Neural cell (in vitro differentiated cells): ENCODE measurements around the gene ANKRD26. TPM values are rescaled to one million over a fixed set of nuclear protein-coding genes. Genes with fewer than 3 reads are reported as not detected.

Experiments
- H2AFZ ChIP-seq: fragments of 200-600, 300-800 bp; sonication (generic), shearing (Covaris generic); 2 replicates; pipeline ENCODE4 v1.6.0; 2014; ENCODE audit warnings: low read depth, mild to moderate bottlenecking, antibody characterized with exemption, low read length, moderate library complexity
- H3F3A ChIP-seq: fragments of 200-600 bp; shearing (Covaris generic); 2 replicates; pipeline ENCODE4 v1.6.1; 2016; ENCODE audit warnings: mild to moderate bottlenecking, moderate library complexity, mixed read lengths, antibody characterized with exemption, low read length; ENCODE audit not compliant: insufficient read depth, poor library complexity, severe bottlenecking
- H3K27ac ChIP-seq: fragments of 200-600, 300-800 bp; sonication (generic), shearing (Covaris generic); 2 replicates; pipeline ENCODE4 v1.5.1; 2014; ENCODE audit warnings: mild to moderate bottlenecking, low read length, moderate library complexity
- H3K27me3 ChIP-seq: fragments of 300-800, 200-600 bp; sonication (generic), shearing (Covaris generic); 2 replicates; pipeline ENCODE4 v1.6.0; 2014; ENCODE audit warnings: mild to moderate bottlenecking, low read depth, low read length, moderate library complexity; ENCODE audit not compliant: insufficient read depth
- H3K36me3 ChIP-seq: fragments of 300-800, 200-600 bp; sonication (generic), shearing (Covaris generic); 2 replicates; pipeline ENCODE4 v1.5.1; 2014; ENCODE audit warnings: mild to moderate bottlenecking, antibody characterized with exemption, low read length, moderate library complexity; ENCODE audit not compliant: insufficient read depth
- H3K4me2 ChIP-seq: fragments of 300-800, 200-600 bp; sonication (generic), shearing (Covaris generic); 2 replicates; pipeline ENCODE4 v1.6.0; 2014; ENCODE audit warnings: mild to moderate bottlenecking, low read length
- H3K4me3 ChIP-seq: fragments of 300-800, 200-600 bp; sonication (generic), shearing (Covaris generic); 2 replicates; pipeline ENCODE4 v1.5.1; 2014; ENCODE audit warnings: mild to moderate bottlenecking, low read length, moderate library complexity
- H3K79me2 ChIP-seq: fragments of 200-600 bp; shearing (Covaris generic); replicated peaks from 2 replicates; pipeline ENCODE4 v1.6.0; 2014; ENCODE audit warnings: mild to moderate bottlenecking, low read length, moderate library complexity; ENCODE audit not compliant: insufficient read depth
- H3K9ac ChIP-seq: fragments of 300-800, 200-600 bp; sonication (generic), shearing (Covaris generic); 2 replicates; pipeline ENCODE4 v1.6.1; 2016; ENCODE audit warnings: mild to moderate bottlenecking, low read length, mixed read lengths
- H3K9me2 ChIP-seq: fragments of 200-600 bp; shearing (Covaris generic); 2 replicates; pipeline ENCODE4 v1.6.1; 2016; ENCODE audit warnings: mild to moderate bottlenecking, low read length, mixed read lengths; ENCODE audit not compliant: insufficient read depth
- H3K9me3 ChIP-seq: fragments of 200-600, 300-800 bp; sonication (generic), shearing (Covaris generic); 2 replicates; pipeline ENCODE4 v1.6.1; 2016; ENCODE audit warnings: mild to moderate bottlenecking, mixed run types, low read length, moderate library complexity, mixed read lengths
- H4K20me1 ChIP-seq: fragments of 200-600 bp; shearing (Covaris generic); 2 replicates; pipeline ENCODE4 v1.6.1; 2016; ENCODE audit warnings: mild to moderate bottlenecking, mixed run types; ENCODE audit not compliant: insufficient read depth
- EP300 ChIP-seq: fragments of 450-650 bp; conservative IDR thresholded peaks from 2 replicates; pipeline ENCODE4 v1.6.1; 2014; ENCODE audit warnings: antibody characterized with exemption, mild to moderate bottlenecking, moderate library complexity; ENCODE audit not compliant: poor library complexity, severe bottlenecking
- EZH2 ChIP-seq: fragments of 200-600, 300-800 bp; shearing (Covaris generic), sonication (generic); IDR thresholded peaks from 2 replicates; pipeline ENCODE4 v1.6.1; 2014; ENCODE audit warnings: antibody characterized with exemption, low read length, borderline replicate concordance, mild to moderate bottlenecking; ENCODE audit not compliant: insufficient read depth, poor library complexity, severe bottlenecking
- MXI1 ChIP-seq: fragments of 450-650 bp; conservative IDR thresholded peaks from 2 replicates; pipeline ENCODE4 v1.6.1; 2014; ENCODE audit warnings: antibody characterized with exemption, mild to moderate bottlenecking; ENCODE audit not compliant: poor library complexity, severe bottlenecking
- POLR2AphosphoS5 ChIP-seq: IDR thresholded peaks from 2 replicates; pipeline ENCODE4 v1.6.1; 2012
- RAD21 ChIP-seq: fragments of 450-650 bp; conservative IDR thresholded peaks from 2 replicates; pipeline ENCODE4 v1.6.1; 2014; ENCODE audit warnings: antibody characterized with exemption, mild to moderate bottlenecking, moderate library complexity
- REST ChIP-seq: IDR thresholded peaks from 2 replicates; pipeline ENCODE4 v1.6.1; 2012; ENCODE audit warnings: borderline replicate concordance
- SMC3 ChIP-seq: fragments of 450-650 bp; conservative IDR thresholded peaks from 2 replicates; pipeline ENCODE4 v1.6.1; 2014; ENCODE audit warnings: antibody characterized with exemption, mild to moderate bottlenecking, moderate library complexity; ENCODE audit not compliant: poor library complexity
- TAF1 ChIP-seq: IDR thresholded peaks from 2 replicates; pipeline ENCODE4 v1.6.1; 2012; ENCODE audit warnings: low read depth
- polyA plus RNA-seq: library from polyadenylated mRNA; depleted of rRNA; stranded (reverse); fragments of >200 nt; gene quantifications from 2 replicates; pipeline ENCODE4 v1.2.3, GENCODE V29; 2014
- TF ChIP-seq, protein P1 (sequence below): fragments of 450-650 bp; IDR thresholded peaks from 2 replicates; pipeline ENCODE4 v1.5.1; 2014; ENCODE audit warnings: antibody characterized with exemption, mild to moderate bottlenecking, moderate library complexity; ENCODE audit not compliant: poor library complexity, severe bottlenecking

The ANKRD26 gene
- polyA plus RNA-seq, 1 donor from 2014 or later: 14.7 TPM

- H3K9me3 ChIP-seq: no peaks in the 10 kb centered on the region
- H3F3A ChIP-seq: no peaks in the 10 kb centered on the region
- H3K4me3 ChIP-seq: no peak overlapping the region
- TF ChIP-seq POLR2AphosphoS5 (no peak), SMC3 (no peak), MXI1 (no peak), RAD21 (no peak), EZH2 (no peak), EP300 (no peak), TAF1 (no peak), REST (no peak)
- TF ChIP-seq, protein P1, sequence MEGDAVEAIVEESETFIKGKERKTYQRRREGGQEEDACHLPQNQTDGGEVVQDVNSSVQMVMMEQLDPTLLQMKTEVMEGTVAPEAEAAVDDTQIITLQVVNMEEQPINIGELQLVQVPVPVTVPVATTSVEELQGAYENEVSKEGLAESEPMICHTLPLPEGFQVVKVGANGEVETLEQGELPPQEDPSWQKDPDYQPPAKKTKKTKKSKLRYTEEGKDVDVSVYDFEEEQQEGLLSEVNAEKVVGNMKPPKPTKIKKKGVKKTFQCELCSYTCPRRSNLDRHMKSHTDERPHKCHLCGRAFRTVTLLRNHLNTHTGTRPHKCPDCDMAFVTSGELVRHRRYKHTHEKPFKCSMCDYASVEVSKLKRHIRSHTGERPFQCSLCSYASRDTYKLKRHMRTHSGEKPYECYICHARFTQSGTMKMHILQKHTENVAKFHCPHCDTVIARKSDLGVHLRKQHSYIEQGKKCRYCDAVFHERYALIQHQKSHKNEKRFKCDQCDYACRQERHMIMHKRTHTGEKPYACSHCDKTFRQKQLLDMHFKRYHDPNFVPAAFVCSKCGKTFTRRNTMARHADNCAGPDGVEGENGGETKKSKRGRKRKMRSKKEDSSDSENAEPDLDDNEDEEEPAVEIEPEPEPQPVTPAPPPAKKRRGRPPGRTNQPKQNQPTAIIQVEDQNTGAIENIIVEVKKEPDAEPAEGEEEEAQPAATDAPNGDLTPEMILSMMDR: no peak
- no peak overlapping the region for H3K4me2 ChIP-seq
- H3K27ac ChIP-seq: no peak overlapping the region
- no peaks in the 10 kb centered on the region for H3K79me2 ChIP-seq
- H3K36me3 ChIP-seq: no peaks in the 10 kb centered on the region
- no peaks in the 10 kb centered on the region for H4K20me1 ChIP-seq
- H3K9ac ChIP-seq: no peak overlapping the region
- no peaks in the 10 kb centered on the region for H3K27me3 ChIP-seq
- H2AFZ ChIP-seq: no peak overlapping the region
- no peaks in the 10 kb centered on the region for H3K9me2 ChIP-seq
These were observed 131.0 kb downstream of the ANKRD26 start for GRCh38 chr10:26969145-26969926.

GRCh38 chr10:26962835-26963234 is 137.5 kb downstream of the ANKRD26 start:
- TF ChIP-seq RAD21 (no peak), POLR2AphosphoS5 (no peak), EP300 (no peak), REST (no peak), SMC3 (no peak), EZH2 (no peak), MXI1 (no peak), TAF1 (no peak)
- TF ChIP-seq, protein P1: no peak
- no peak overlapping the region for H3K4me2 ChIP-seq
- no peak overlapping the region for H2AFZ ChIP-seq
- no peak overlapping the region for H3K27ac ChIP-seq
- no peaks in the 10 kb centered on the region for H4K20me1 ChIP-seq
- H3K9ac ChIP-seq: no peak overlapping the region
- no peak overlapping the region for H3K4me3 ChIP-seq
- H3K9me2 ChIP-seq: no peaks in the 10 kb centered on the region
- no peaks in the 10 kb centered on the region for H3F3A ChIP-seq
- no peaks in the 10 kb centered on the region for H3K27me3 ChIP-seq
- H3K9me3 ChIP-seq: no peaks in the 10 kb centered on the region
- H3K36me3 ChIP-seq: no peaks in the 10 kb centered on the region
- H3K79me2 ChIP-seq: no peaks in the 10 kb centered on the region
